PC-3 (cell line): Measurements from ENCODE around the gene TRAF1. TPM values are rescaled to one million over a fixed set of nuclear protein-coding genes. Genes with fewer than 3 reads are reported as not detected.
A peak's percentile ranks its signal among the peaks of the same experiment; 100 is the strongest.

ENCODE experiments used
- ATAC-seq: fragments of 200-7000 bp; cut with Tn5 transposase; 2 replicates; pipeline ENCODE4 v1.9.1; 2020; ENCODE audit warnings: mild to moderate bottlenecking, moderate library complexity
- BruUV-seq: library from RNA; stranded (reverse); fragments of 400-500 nt; replicated peaks from 2 replicates; lab custom pipeline; 2021; lab: Mats Ljungman, UMichigan
- CTCF ChIA-PET: fragments of 300-600 bp; sonication (Branson Sonifier 250); formaldehyde crosslinking; loops from one replicate; lab custom pipeline; 2022; ENCODE audit warnings: antibody characterized with exemption; lab: Charles Lee
- POLR2A ChIA-PET: fragments of 300-600 bp; sonication (Branson Sonifier 250); formaldehyde crosslinking; loops from one replicate; lab custom pipeline; 2022; ENCODE audit warnings: antibody characterized with exemption; ENCODE audit not compliant: unreplicated experiment; lab: Charles Lee
- DNase-seq: peaks from one replicate; pipeline ENCODE4 v3.0.0-alpha.2; 2015
- H2AFZ ChIP-seq: fragments of 300-600 bp; sonication (generic); 2 replicates; pipeline ENCODE4 v1.6.0; 2016; ENCODE audit warnings: antibody characterized with exemption, low read length
- H3F3A ChIP-seq: fragments of 300-600 bp; sonication (generic); one replicate; pipeline ENCODE4 v1.6.0; 2017; ENCODE audit warnings: antibody characterized with exemption, low read length, control low read depth, mild to moderate bottlenecking; ENCODE audit not compliant: unreplicated experiment
- H3K27ac ChIP-seq: fragments of 300-600 bp; sonication (generic); 2 replicates; pipeline ENCODE4 v1.5.1; 2016; ENCODE audit warnings: mild to moderate bottlenecking, low read length
- H3K27me3 ChIP-seq: fragments of 300-600 bp; sonication (generic); 2 replicates; pipeline ENCODE4 v1.6.1; 2016; ENCODE audit warnings: low read length, mixed read lengths
- H3K36me3 ChIP-seq: fragments of 300-600 bp; sonication (generic); 2 replicates; pipeline ENCODE4 v1.6.1; 2016; ENCODE audit warnings: low read depth, mixed run types, low read length, mixed read lengths
- H3K4me1 ChIP-seq: fragments of 300-600 bp; sonication (generic); 2 replicates; pipeline ENCODE4 v1.5.1; 2016; ENCODE audit warnings: low read length; ENCODE audit not compliant: insufficient read depth
- H3K4me2 ChIP-seq: fragments of 300-600 bp; sonication (generic); 2 replicates; pipeline ENCODE4 v1.6.0; 2016; ENCODE audit warnings: low read length
- H3K4me3 ChIP-seq: fragments of 300-600 bp; sonication (generic); 2 replicates; pipeline ENCODE4 v1.5.1; 2016; ENCODE audit warnings: mild to moderate bottlenecking, low read length, mixed read lengths
- H3K79me2 ChIP-seq: fragments of 300-600 bp; sonication (generic); 2 replicates; pipeline ENCODE4 v1.6.1; 2017; ENCODE audit warnings: low read length, mixed read lengths
- H3K9ac ChIP-seq: fragments of 300-600 bp; sonication (generic); 2 replicates; pipeline ENCODE4 v1.6.0; 2016; ENCODE audit warnings: mild to moderate bottlenecking, low read length
- H3K9me2 ChIP-seq: fragments of 300-600 bp; sonication (generic); replicated peaks from 2 replicates; pipeline ENCODE4 v1.6.1; 2016; ENCODE audit warnings: mixed run types, low read length, mixed read lengths
- H3K9me3 ChIP-seq: fragments of 300-600 bp; sonication (generic); 2 replicates; pipeline ENCODE4 v1.6.1; 2016; ENCODE audit warnings: low read length, mixed read lengths
- H4K20me1 ChIP-seq: fragments of 300-600 bp; sonication (generic); 2 replicates; pipeline ENCODE4 v1.6.1; 2016; ENCODE audit warnings: low read length, mixed read lengths
- CTCF ChIP-seq: fragments of 300-600 bp; sonication (generic); conservative IDR thresholded peaks from 2 replicates; pipeline ENCODE4 v1.5.1; 2017; ENCODE audit warnings: antibody characterized with exemption, low read depth, mild to moderate bottlenecking, low read length
- EZH2 ChIP-seq: fragments of 300-600 bp; sonication (generic); IDR thresholded peaks from one replicate; pipeline ENCODE4 v1.6.1; 2017; ENCODE audit warnings: antibody characterized with exemption, mild to moderate bottlenecking, low read length; ENCODE audit not compliant: unreplicated experiment
- EZH2phosphoT487 ChIP-seq: fragments of 300-600 bp; sonication (generic); IDR thresholded peaks from 2 replicates; pipeline ENCODE4 v1.6.1; 2018; ENCODE audit warnings: mild to moderate bottlenecking, antibody characterized with exemption, low read length, borderline replicate concordance
- intact Hi-C: fragments of 100-400 bp; cut with micrococcal nuclease; formaldehyde crosslinking; loops from 2 replicates; pipeline ENCODE4 v1.9.0; 2023
- total RNA-seq: library from RNA; depleted of rRNA; stranded (reverse); fragments of >200 nt; gene quantifications from 2 replicates; pipeline ENCODE4 v1.2.3, GENCODE V29; 2014

Gene TRAF1
- total RNA-seq, 1 experiment from 2014 or later: 0.15 TPM

GRCh38 chr9:120877276-120878034 lies 49.1 kb downstream of the TRAF1 start:
- peak; percentile 31 for ATAC-seq
- intact Hi-C loops: loop anchor here (2.0 kb wide), 1 partner anchor 59 kb away; no protein-coding TSS in a partner anchor

GRCh38 chr9:120876842-120877240 lies 49.8 kb downstream of the TRAF1 start, which contains the start of gene PHF19:
TSS of gene PHF19 (minus strand) at chr9:120877188. CDS start at chr9:120874741, 2,447 bp downstream.
- peaks cover 30% of the 10 kb centered on the region for H3K79me2 ChIP-seq
- H3K9me2 ChIP-seq: no peaks in the 10 kb centered on the region
- H3K36me3 ChIP-seq: peaks cover 13% of the 10 kb centered on the region
- ChIA-PET POLR2A (interaction anchor here (0.7 kb wide), 1 partner anchor 166 kb away, joined by 7 read pairs; no protein-coding TSS in a partner anchor), CTCF (no interaction called here)
- no peaks in the 10 kb centered on the region for H4K20me1 ChIP-seq
- H3K9me3 ChIP-seq: no peaks in the 10 kb centered on the region
- peaks cover 47% of the 10 kb centered on the region for H3K4me1 ChIP-seq
- no peaks in the 10 kb centered on the region for H3K27me3 ChIP-seq
- BruUV-seq: no TSS peak
- peak within 1 kb of the TSS; percentile 99 for H3K27ac ChIP-seq
- intact Hi-C loops: loop anchor here (2.0 kb wide), 1 partner anchor 60 kb away; no protein-coding TSS in a partner anchor
- peak within 1 kb of the TSS; percentile 79 for H2AFZ ChIP-seq
- TF ChIP-seq EZH2phosphoT487 (no peak), CTCF (no peak), EZH2 (no peak)
- H3F3A ChIP-seq: no peaks in the 10 kb centered on the region
- DNase-seq: no peak
- ATAC-seq: peak; percentile 15
- peak within 1 kb of the TSS; percentile 97 for H3K9ac ChIP-seq
- H3K4me3 ChIP-seq: peak within 1 kb of the TSS; percentile 81
- H3K4me2 ChIP-seq: peak within 1 kb of the TSS; percentile 96

More at GRCh38 chr9:120877276-120878034, 49.1 kb downstream of the TRAF1 start:
- ChIA-PET CTCF (no interaction called here), POLR2A (no interaction called here)
- Histone ChIP-seq H4K20me1 (no peaks in the 10 kb centered on the region), H3K9me3 (no peaks in the 10 kb centered on the region), H3K27ac (peak overlapping the region; percentile 80), H3K4me2 (peak overlapping the region; percentile 93), H3F3A (no peaks in the 10 kb centered on the region), H3K4me3 (peak overlapping the region; percentile 76), H3K9me2 (no peaks in the 10 kb centered on the region), H3K9ac (peak overlapping the region; percentile 73), H3K79me2 (peaks cover 30% of the 10 kb centered on the region), H3K36me3 (peaks cover 7% of the 10 kb centered on the region), H2AFZ (peak overlapping the region; percentile 76), H3K4me1 (peaks cover 47% of the 10 kb centered on the region), H3K27me3 (no peaks in the 10 kb centered on the region)
- DNase-seq: peak; percentile 76
- TF ChIP-seq EZH2phosphoT487 (no peak), CTCF (no peak), EZH2 (no peak)
- TSS peak; percentile 72 for BruUV-seq
